Sigmoid colon (tissue), 7 donors: Measurements from ENCODE around the gene MCF2L. TPM values are rescaled to one million over a fixed set of nuclear protein-coding genes. Genes with fewer than 3 reads are reported as not detected.

Experiments used
- DNase-seq: peaks from one replicate; pipeline ENCODE4 v3.0.0-alpha.2; 2019
- H3K27ac ChIP-seq, 4 donors: fragments of 200-600 bp; sonication (generic); one replicate each; pipeline ENCODE4 v1.5.1; 2016 to 2019; ENCODE audit warnings: mild to moderate bottlenecking in 1 of 4
- H3K27me3 ChIP-seq, 3 donors: fragments of 200-600 bp; sonication (generic); one replicate each; pipeline ENCODE4 v1.5.1; 2019; ENCODE audit warnings: mild to moderate bottlenecking in 1 of 3
- H3K36me3 ChIP-seq, 4 donors: fragments of 200-600 bp; sonication (generic); one replicate each; pipeline ENCODE4 v1.5.1; 2016 to 2019
- H3K4me1 ChIP-seq, 4 donors: fragments of 200-600 bp; sonication (generic); one replicate each; pipeline ENCODE4 v1.5.1; 2017 to 2019
- H3K4me3 ChIP-seq, 4 donors: fragments of 200-600 bp; sonication (generic); one replicate each; pipeline ENCODE4 v1.5.1; 2017 to 2019; ENCODE audit warnings: mild to moderate bottlenecking in 2 of 4, moderate library complexity in 1 of 4
- H3K9me3 ChIP-seq, 4 donors: fragments of 200-600 bp in 3 of 4; sonication (generic) in 3 of 4; one replicate each; pipeline versions ENCODE4 v1.5.1 to v1.6.1; 2013 to 2019
- CTCF ChIP-seq, 4 experiments: fragments of 450-650 bp in 3 of 4; fragments of 200-600 bp in 1 of 4; IDR thresholded peaks; one replicate each; pipeline ENCODE4 v1.5.1; 2016 to 2019; ENCODE audit warnings: antibody characterized with exemption in 4 of 4, mild to moderate bottlenecking in 3 of 4, moderate library complexity in 2 of 4
- EP300 ChIP-seq, 4 donors: sonication (generic); formaldehyde crosslinking; IDR thresholded peaks; one replicate each; pipeline ENCODE4 v1.6.1; 2017; ENCODE audit warnings: antibody characterized with exemption in 4 of 4
- POLR2A ChIP-seq, 2 donors: fragments of 450-650 bp; IDR thresholded peaks; one replicate each; pipeline ENCODE4 v1.6.1; 2016; ENCODE audit warnings: antibody characterized with exemption in 2 of 2, mild to moderate bottlenecking in 2 of 2, moderate library complexity in 2 of 2
- POLR2AphosphoS5 ChIP-seq, 4 donors: sonication (generic); formaldehyde crosslinking; IDR thresholded peaks; one replicate each; pipeline ENCODE4 v1.6.1; 2017; ENCODE audit warnings: antibody characterized with exemption in 4 of 4
- WGBS, 2 donors: extraction: QIAGEN DNeasy Blood & Tissue Kit; methylation state at CpG; one replicate each; pipeline ENCODE4 v1.1.7; 2013; 5-methylcytosine and 5-hydroxymethylcytosine counted together
- intact Hi-C: fragments of 100-400 bp; cut with DNase I; formaldehyde crosslinking; loops from one replicate; pipeline ENCODE4 v1.15.1; 2023
- polyA plus RNA-seq, 3 donors: library from polyadenylated mRNA; stranded (reverse); fragments of 200-250 nt; gene quantifications; one replicate each; pipeline ENCODE4 v1.2.3, GENCODE V29; 2013
- total RNA-seq, 4 donors: library from RNA; depleted of rRNA; stranded (reverse); fragments of >200 nt; gene quantifications; one replicate each; pipeline ENCODE4 v1.1.0, GENCODE V29; 2016
- donor health status: healthy with polysubstance abuse.
- donor health status: Bipolar disorder and iron deficiency.
- donor health status: healthy.

MCF2L gene
- total and polyA plus RNA-seq, 7 donors = 7.5 to 59.9 (median 20.2) TPM

- Histone ChIP-seq H3K9me3 (no peaks in the 10 kb centered on the region), H3K27ac (no peak overlapping the region), H3K27me3 (peaks cover 3 to 67% (median 29%) of the 10 kb centered on the region in 3 donors), H3K4me1 (peaks cover 0 to 20% (median 17%) of the 10 kb centered on the region in 4 donors), H3K36me3 (no peaks in the 10 kb centered on the region), H3K4me3 (no peak overlapping the region)
- no peak for TF ChIP-seq POLR2A (IDR thresholded peaks at IDR 0.05)
- TF ChIP-seq EP300 (IDR thresholded peaks at IDR 0.05) = no peak
- TF ChIP-seq POLR2AphosphoS5 (IDR thresholded peaks at IDR 0.05) = no peak
- no peak for TF ChIP-seq CTCF (IDR thresholded peaks at IDR 0.05)
- intact Hi-C loops = no loop called here
- 64 to 73% methylated on average over 7 of the region's 7 CpGs for WGBS, 2 donors
- peak; percentile 49 for DNase-seq
Measured at GRCh38 chr13:113048766-113049165, 79.8 kb downstream of the MCF2L start.

- 76 to 88% methylated on average over 13 of the region's 13 CpGs for WGBS, 2 donors
Measured at GRCh38 chr13:113049521-113049941, 80.5 kb downstream of the MCF2L start.

GRCh38 chr13:113049981-113050380, 81.0 kb downstream of the MCF2L start:
- WGBS, 2 donors = 73 to 78% methylated on average over 8 of the region's 8 CpGs
- H3K27ac ChIP-seq = no peak overlapping the region
- no peak overlapping the region for H3K4me3 ChIP-seq
- intact Hi-C loops = no loop called here
- H3K9me3 ChIP-seq = no peaks in the 10 kb centered on the region
- no peaks in the 10 kb centered on the region for H3K36me3 ChIP-seq
- H3K27me3 ChIP-seq = peaks cover 3 to 64% (median 37%) of the 10 kb centered on the region in 3 donors
- peak; percentile 9 for DNase-seq
- peaks cover 0 to 20% (median 17%) of the 10 kb centered on the region in 4 donors for H3K4me1 ChIP-seq
- TF ChIP-seq EP300 (IDR thresholded peaks at IDR 0.05) (no peak), CTCF (IDR thresholded peaks at IDR 0.05) (no peak)

More at GRCh38 chr13:113049521-113049941, 80.5 kb downstream of the MCF2L start:
- no peaks in the 10 kb centered on the region for H3K36me3 ChIP-seq
- intact Hi-C loops = no loop called here
- H3K4me1 ChIP-seq = peaks cover 0 to 20% (median 17%) of the 10 kb centered on the region in 4 donors
- no peaks in the 10 kb centered on the region for H3K9me3 ChIP-seq
- DNase-seq = peak; percentile 60
- H3K27me3 ChIP-seq = peaks cover 3 to 64% (median 35%) of the 10 kb centered on the region in 3 donors
- no peak overlapping the region for H3K4me3 ChIP-seq
- H3K27ac ChIP-seq = no peak overlapping the region
- TF ChIP-seq POLR2AphosphoS5 (IDR thresholded peaks at IDR 0.05) (no peak), EP300 (IDR thresholded peaks at IDR 0.05) (no peak), POLR2A (IDR thresholded peaks at IDR 0.05) (no peak), CTCF (IDR thresholded peaks at IDR 0.05) (no peak)

GRCh38 chr13:113050734-113051431, 81.9 kb downstream of the MCF2L start:
- Histone ChIP-seq H3K9me3 (no peaks in the 10 kb centered on the region), H3K27ac (no peak overlapping the region), H3K4me3 (peak overlapping the region in 1 of 4 donors; percentile 10), H3K36me3 (no peaks in the 10 kb centered on the region), H3K4me1 (peaks cover 0 to 20% (median 17%) of the 10 kb centered on the region in 4 donors), H3K27me3 (peaks cover 3 to 65% (median 42%) of the 10 kb centered on the region in 3 donors)
- no peak for DNase-seq
- TF ChIP-seq POLR2A (IDR thresholded peaks at IDR 0.05) = no peak
- no peak for TF ChIP-seq EP300 (IDR thresholded peaks at IDR 0.05)
- TF ChIP-seq CTCF (IDR thresholded peaks at IDR 0.05) = no peak
- no peak for TF ChIP-seq POLR2AphosphoS5 (IDR thresholded peaks at IDR 0.05)
- intact Hi-C loops = no loop called here
- 82 to 87% methylated on average over 43 to 44 of the region's 48 CpGs for WGBS, 2 donors
